HCT116 (cell line): ENCODE measurements around the gene PPEF1. TPM values are rescaled to one million over a fixed set of nuclear protein-coding genes. Genes with fewer than 3 reads are reported as not detected.

Experiments
- ATAC-seq: fragments of 200-7000 bp; cut with Tn5 transposase; 2 replicates; pipeline ENCODE4 v1.9.1; 2020; ENCODE audit warnings: mild to moderate bottlenecking, moderate library complexity
- BruUV-seq: library from RNA; stranded (reverse); fragments of 400-500 nt; replicated peaks from 2 replicates; lab custom pipeline; 2021; lab: Mats Ljungman, UMichigan
- CTCF ChIA-PET: fragments of 300-600 bp; sonication (Branson Sonifier 250); formaldehyde crosslinking; loops from one replicate; lab custom pipeline; 2021; ENCODE audit warnings: antibody characterized with exemption; lab: Charles Lee
- POLR2A ChIA-PET: fragments of 300-600, 350-600 bp; sonication (Branson Sonifier 250); formaldehyde crosslinking; loops from one replicate; lab custom pipeline; 2021; ENCODE audit warnings: antibody characterized with exemption; lab: Charles Lee
- RAD21 ChIA-PET, 2 experiments: fragments of 300-600 bp; sonication (Branson Sonifier 250); formaldehyde crosslinking; loops; one replicate each; lab custom pipeline; 2023; ENCODE audit warnings: low total read pairs in 2 of 2; ENCODE audit not compliant: uncharacterized antibody in 2 of 2, unreplicated experiment in 2 of 2, low non-redundant PET in 1 of 2; lab: Charles Lee
- DNase-seq: peaks from one replicate; pipeline ENCODE4 v3.0.0-alpha.2; 2010; ENCODE audit warnings: low read depth, low spot score
- H2AFZ ChIP-seq: fragments of 200-600 bp; shearing (Covaris generic), sonication (generic); 2 replicates; pipeline ENCODE4 v1.6.1; 2017; ENCODE audit warnings: low read depth, mixed run types, mixed read lengths, antibody characterized with exemption, low read length; ENCODE audit not compliant: poor library complexity, severe bottlenecking
- H3K27ac ChIP-seq: 2 replicates; pipeline ENCODE4 v1.5.1; 2012; ENCODE audit warnings: low read depth, low read length
- H3K27me3 ChIP-seq: fragments of 200-600 bp; sonication (generic); 2 replicates; pipeline ENCODE4 v1.6.1; 2016; ENCODE audit warnings: mixed run types, low read length, mixed read lengths; ENCODE audit not compliant: insufficient read depth
- H3K36me3 ChIP-seq, 2 experiments: fragments of 200-500 bp in 1 of 2; fragments of 200-600 bp in 1 of 2; sonication (Bioruptor generic) in 1 of 2; sonication (generic) in 1 of 2; 2 replicates each; pipeline versions ENCODE4 v1.5.1 to v1.6.1; 2014 to 2016; ENCODE audit warnings: low read length in 2 of 2, inconsistent platforms in 1 of 2, mixed read lengths in 1 of 2, mixed run types in 1 of 2; ENCODE audit not compliant: insufficient read depth in 2 of 2, control insufficient read depth in 1 of 2
- H3K4me1 ChIP-seq, 2 experiments: fragments of 200-600 bp in 1 of 2; sonication (generic) in 1 of 2; 2 replicates each; pipeline versions ENCODE4 v1.5.1 to v1.6.1; 2012 to 2017; ENCODE audit warnings: low read length in 2 of 2, inconsistent platforms in 1 of 2, mild to moderate bottlenecking in 1 of 2, mixed read lengths in 1 of 2, mixed run types in 1 of 2, moderate library complexity in 1 of 2; ENCODE audit not compliant: insufficient read depth in 2 of 2, control insufficient read depth in 1 of 2
- H3K4me2 ChIP-seq: fragments of 200-600 bp; sonication (generic); 2 replicates; pipeline ENCODE4 v1.6.1; 2017; ENCODE audit warnings: mixed run types, low read length, mixed read lengths
- H3K4me3 ChIP-seq, 2 experiments: fragments of 200-600 bp in 1 of 2; sonication (generic) in 1 of 2; replicated peaks in 1 of 2; 2 replicates each; pipeline ENCODE4 v1.5.1; 2011 to 2016; ENCODE audit warnings: low read length in 2 of 2, control low read depth in 1 of 2, low read depth in 1 of 2, mild to moderate bottlenecking in 1 of 2, mixed read lengths in 1 of 2, mixed run types in 1 of 2
- H3K79me2 ChIP-seq: fragments of 200-600 bp; sonication (generic); 2 replicates; pipeline ENCODE4 v1.6.1; 2017; ENCODE audit warnings: mild to moderate bottlenecking, mixed run types, low read length, moderate library complexity, mixed read lengths; ENCODE audit not compliant: insufficient read depth
- H3K9ac ChIP-seq: fragments of 200-600 bp; sonication (generic); 2 replicates; pipeline ENCODE4 v1.6.1; 2016; ENCODE audit warnings: low read length, mixed read lengths
- H3K9me2 ChIP-seq: fragments of 200-600 bp; sonication (generic), shearing (Covaris generic); 2 replicates; pipeline ENCODE4 v1.6.1; 2017; ENCODE audit warnings: mixed run types, mild to moderate bottlenecking, moderate library complexity; ENCODE audit not compliant: insufficient read depth
- H3K9me3 ChIP-seq, 2 experiments: fragments of 200-500 bp in 1 of 2; fragments of 200-600 bp in 1 of 2; sonication (Bioruptor generic) in 1 of 2; sonication (generic) in 1 of 2; 2 replicates each; pipeline ENCODE4 v1.6.1; 2014 to 2017; ENCODE audit warnings: low read length in 2 of 2, mixed read lengths in 2 of 2, inconsistent platforms in 1 of 2, low read depth in 1 of 2, mild to moderate bottlenecking in 1 of 2, mixed run types in 1 of 2, moderate library complexity in 1 of 2; ENCODE audit not compliant: control insufficient read depth in 1 of 2, insufficient read depth in 1 of 2
- H4K20me1 ChIP-seq: fragments of 200-600 bp; sonication (generic), shearing (Covaris generic); 2 replicates; pipeline ENCODE4 v1.6.1; 2017; ENCODE audit warnings: mixed run types, mild to moderate bottlenecking, moderate library complexity; ENCODE audit not compliant: insufficient read depth
- CBX3 ChIP-seq: IDR thresholded peaks from 2 replicates; pipeline ENCODE4 v1.6.1; 2012; ENCODE audit warnings: low read depth
- CEBPB ChIP-seq: IDR thresholded peaks from 2 replicates; pipeline ENCODE4 v1.6.1; 2012; ENCODE audit warnings: low read depth
- EGR1 ChIP-seq: IDR thresholded peaks from 2 replicates; pipeline ENCODE4 v1.6.1; 2012; ENCODE audit warnings: low read depth
- ELF1 ChIP-seq: IDR thresholded peaks from 2 replicates; pipeline ENCODE4 v1.6.1; 2012; ENCODE audit warnings: low read depth, borderline replicate concordance
- EZH2 ChIP-seq: fragments of 200-600 bp; sonication (generic); IDR thresholded peaks from 2 replicates; pipeline ENCODE4 v1.6.1; 2017; ENCODE audit warnings: antibody characterized with exemption, mixed run types
- FOSL1 ChIP-seq: IDR thresholded peaks from 2 replicates; pipeline ENCODE4 v1.6.1; 2012; ENCODE audit warnings: low read depth
- JUND ChIP-seq: IDR thresholded peaks from 2 replicates; pipeline ENCODE4 v1.6.1; 2012
- RAD21 ChIP-seq: IDR thresholded peaks from 2 replicates; pipeline ENCODE4 v1.6.1; 2012; ENCODE audit warnings: low read depth, mild to moderate bottlenecking
- SIN3A ChIP-seq: IDR thresholded peaks from 2 replicates; pipeline ENCODE4 v1.6.1; 2012; ENCODE audit warnings: low read depth
- SP1 ChIP-seq: IDR thresholded peaks from 2 replicates; pipeline ENCODE4 v1.6.1; 2012; ENCODE audit warnings: low read depth
- SRF ChIP-seq: IDR thresholded peaks from 2 replicates; pipeline ENCODE4 v1.6.1; 2012; ENCODE audit warnings: low read depth
- TCF7L2 ChIP-seq: IDR thresholded peaks from 2 replicates; pipeline ENCODE4 v1.7.0; 2011; ENCODE audit warnings: borderline replicate concordance, inconsistent platforms; ENCODE audit not compliant: insufficient read depth, insufficient read length; ENCODE audit errors: extremely low read depth
- YY1 ChIP-seq: IDR thresholded peaks from 2 replicates; pipeline ENCODE4 v1.6.1; 2011; ENCODE audit warnings: low read length, low read depth, moderate library complexity, mild to moderate bottlenecking; ENCODE audit not compliant: insufficient replicate concordance; ENCODE audit errors: extremely low read depth
- ZNF274 ChIP-seq: fragments of 200-500 bp; sonication (Bioruptor generic); IDR thresholded peaks from 2 replicates; pipeline ENCODE4 v1.6.1; 2014; ENCODE audit warnings: mild to moderate bottlenecking, low read depth, low read length, inconsistent platforms
- intact Hi-C: fragments of 100-400 bp; cut with micrococcal nuclease; formaldehyde crosslinking; loops from 2 replicates; pipeline ENCODE4 v1.10.0; 2022
- total RNA-seq: library from RNA; stranded (reverse); gene quantifications from one replicate; pipeline ENCODE4 v1.2.1, GENCODE V29; 2021; ENCODE audit not compliant: unreplicated experiment
- TF ChIP-seq, protein P1 (sequence below): IDR thresholded peaks from 2 replicates; pipeline ENCODE4 v1.6.1; 2012
- TF ChIP-seq, protein P2 (sequence below): IDR thresholded peaks from 2 replicates; pipeline ENCODE4 v1.6.1; 2012
- TF ChIP-seq, protein P3 (sequence below): IDR thresholded peaks from 2 replicates; pipeline ENCODE4 v1.6.1; 2012; ENCODE audit warnings: low read depth

Gene PPEF1
- total RNA-seq, 1 experiment from 2014 or later = not detected

DNA sequence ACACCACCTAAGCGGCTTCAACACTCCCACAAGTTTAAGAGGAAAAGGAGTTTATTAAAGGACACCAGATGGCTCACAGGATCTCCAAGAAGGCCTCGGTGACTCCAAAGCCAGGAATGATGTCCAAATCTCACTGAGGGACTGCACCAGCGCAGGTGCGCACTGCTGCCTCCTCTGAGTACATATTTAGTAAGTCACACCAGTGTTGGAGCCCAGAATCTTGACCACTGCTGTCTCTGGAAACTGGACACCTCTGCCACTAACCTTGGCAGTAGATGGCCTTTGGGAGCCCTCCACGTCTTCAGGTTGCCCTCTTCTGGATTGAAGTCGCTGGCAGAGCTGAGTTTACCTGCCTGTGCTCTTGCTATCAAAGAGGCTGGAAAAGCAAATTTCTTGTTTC is 25.4 kb upstream of the PPEF1 start:
- Histone ChIP-seq H3K79me2 (no peaks in the 10 kb centered on the region), H4K20me1 (no peaks in the 10 kb centered on the region), H3K27me3 (no peaks in the 10 kb centered on the region), H3K9me2 (no peaks in the 10 kb centered on the region), H3K36me3 (no peaks in the 10 kb centered on the region)
- POLR2A ChIA-PET = no interaction called here
- no TSS peak for BruUV-seq
- DNase-seq = no peak
- TF ChIP-seq FOSL1 (no peak), ELF1 (no peak), EGR1 (no peak), ZNF274 (no peak), EZH2 (no peak)
- TF ChIP-seq, protein P1, sequence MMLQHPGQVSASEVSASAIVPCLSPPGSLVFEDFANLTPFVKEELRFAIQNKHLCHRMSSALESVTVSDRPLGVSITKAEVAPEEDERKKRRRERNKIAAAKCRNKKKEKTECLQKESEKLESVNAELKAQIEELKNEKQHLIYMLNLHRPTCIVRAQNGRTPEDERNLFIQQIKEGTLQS = no peak
- TF ChIP-seq, all 23 proteins: peak for 0
- H3K9me3 ChIP-seq = no peaks in the 10 kb centered on the region
- H3K4me3 ChIP-seq = no peak overlapping the region
- no peak overlapping the region for H2AFZ ChIP-seq
- ChIA-PET RAD21 (no interaction called here), CTCF (no interaction called here)
- H3K27ac ChIP-seq = no peak overlapping the region
- intact Hi-C loops = no loop called here
- no peak overlapping the region for H3K4me2 ChIP-seq
- ATAC-seq = no peak
- H3K9ac ChIP-seq = no peak overlapping the region
- no peaks in the 10 kb centered on the region for H3K4me1 ChIP-seq

DNA sequence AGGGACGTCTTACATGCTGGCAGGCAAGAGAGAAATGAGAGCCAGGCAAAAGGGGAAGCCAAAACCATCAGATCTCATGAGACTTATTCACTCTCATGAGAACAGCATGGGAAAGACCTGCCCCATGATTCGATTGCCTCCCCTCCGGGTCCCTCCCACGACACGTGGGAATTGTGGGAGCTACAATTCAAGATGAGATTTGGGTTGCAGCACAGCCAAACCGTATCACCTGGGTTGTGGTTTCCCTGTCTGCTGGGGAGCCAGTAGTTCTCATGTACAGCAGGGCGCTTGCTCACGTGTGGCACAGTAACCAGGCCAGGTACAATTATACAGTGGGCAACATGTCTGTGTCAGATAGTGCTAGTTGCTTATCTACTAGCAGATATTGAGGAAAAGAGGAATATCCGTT is 24.5 kb upstream of the PPEF1 start:
- no TSS peak for BruUV-seq
- Histone ChIP-seq H4K20me1 (no peaks in the 10 kb centered on the region), H3K79me2 (no peaks in the 10 kb centered on the region), H3K9me3 (no peaks in the 10 kb centered on the region), H3K4me2 (no peak overlapping the region), H3K27ac (no peak overlapping the region), H3K36me3 (no peaks in the 10 kb centered on the region), H2AFZ (no peak overlapping the region), H3K4me3 (no peak overlapping the region), H3K9me2 (no peaks in the 10 kb centered on the region)
- ChIA-PET CTCF (no interaction called here), POLR2A (no interaction called here)
- intact Hi-C loops = no loop called here
- no peak for DNase-seq
- ATAC-seq = no peak
- no peak for TF ChIP-seq EGR1
- no peak for TF ChIP-seq FOSL1
- no peak for TF ChIP-seq SP1
- TF ChIP-seq, protein P1 = no peak
- TF ChIP-seq, protein P2, sequence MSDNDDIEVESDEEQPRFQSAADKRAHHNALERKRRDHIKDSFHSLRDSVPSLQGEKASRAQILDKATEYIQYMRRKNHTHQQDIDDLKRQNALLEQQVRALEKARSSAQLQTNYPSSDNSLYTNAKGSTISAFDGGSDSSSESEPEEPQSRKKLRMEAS = no peak
- TF ChIP-seq YY1 = no peak
- no peak for TF ChIP-seq CEBPB
- TF ChIP-seq CBX3 = no peak
- no peak for TF ChIP-seq JUND
- no peak for TF ChIP-seq TCF7L2
- TF ChIP-seq, protein P3, sequence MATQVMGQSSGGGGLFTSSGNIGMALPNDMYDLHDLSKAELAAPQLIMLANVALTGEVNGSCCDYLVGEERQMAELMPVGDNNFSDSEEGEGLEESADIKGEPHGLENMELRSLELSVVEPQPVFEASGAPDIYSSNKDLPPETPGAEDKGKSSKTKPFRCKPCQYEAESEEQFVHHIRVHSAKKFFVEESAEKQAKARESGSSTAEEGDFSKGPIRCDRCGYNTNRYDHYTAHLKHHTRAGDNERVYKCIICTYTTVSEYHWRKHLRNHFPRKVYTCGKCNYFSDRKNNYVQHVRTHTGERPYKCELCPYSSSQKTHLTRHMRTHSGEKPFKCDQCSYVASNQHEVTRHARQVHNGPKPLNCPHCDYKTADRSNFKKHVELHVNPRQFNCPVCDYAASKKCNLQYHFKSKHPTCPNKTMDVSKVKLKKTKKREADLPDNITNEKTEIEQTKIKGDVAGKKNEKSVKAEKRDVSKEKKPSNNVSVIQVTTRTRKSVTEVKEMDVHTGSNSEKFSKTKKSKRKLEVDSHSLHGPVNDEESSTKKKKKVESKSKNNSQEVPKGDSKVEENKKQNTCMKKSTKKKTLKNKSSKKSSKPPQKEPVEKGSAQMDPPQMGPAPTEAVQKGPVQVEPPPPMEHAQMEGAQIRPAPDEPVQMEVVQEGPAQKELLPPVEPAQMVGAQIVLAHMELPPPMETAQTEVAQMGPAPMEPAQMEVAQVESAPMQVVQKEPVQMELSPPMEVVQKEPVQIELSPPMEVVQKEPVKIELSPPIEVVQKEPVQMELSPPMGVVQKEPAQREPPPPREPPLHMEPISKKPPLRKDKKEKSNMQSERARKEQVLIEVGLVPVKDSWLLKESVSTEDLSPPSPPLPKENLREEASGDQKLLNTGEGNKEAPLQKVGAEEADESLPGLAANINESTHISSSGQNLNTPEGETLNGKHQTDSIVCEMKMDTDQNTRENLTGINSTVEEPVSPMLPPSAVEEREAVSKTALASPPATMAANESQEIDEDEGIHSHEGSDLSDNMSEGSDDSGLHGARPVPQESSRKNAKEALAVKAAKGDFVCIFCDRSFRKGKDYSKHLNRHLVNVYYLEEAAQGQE = no peak
- TF ChIP-seq ELF1 = no peak
- no peak for TF ChIP-seq RAD21
- no peak for TF ChIP-seq ZNF274
- no peak for TF ChIP-seq SIN3A
- no peak for TF ChIP-seq SRF
- TF ChIP-seq, all 23 proteins: peak for 0
- RAD21 ChIA-PET = no interaction called here
- Histone ChIP-seq H3K27me3 (no peaks in the 10 kb centered on the region), H3K4me1 (no peaks in the 10 kb centered on the region), H3K9ac (no peak overlapping the region)
